Measurements from ENCODE around the gene LRIG1.

Gene LRIG1

GRCh38 chr3:66487465-66487864 is 13.4 kb downstream of the LRIG1 start:
- no peak for DNase-seq

- DNase-seq = no peak
Measured at GRCh38 chr3:66486646-66487045, 14.2 kb downstream of the LRIG1 start.

- no peak for DNase-seq
Measured at GRCh38 chr3:66486202-66486601, 14.6 kb downstream of the LRIG1 start.

- no peak for DNase-seq
Measured at GRCh38 chr3:66485291-66485968, 15.4 kb downstream of the LRIG1 start.

GRCh38 chr3:66484106-66484844 is 16.5 kb downstream of the LRIG1 start:
- DNase-seq = no peak

GRCh38 chr3:66483409-66483906 is 17.4 kb downstream of the LRIG1 start:
- DNase-seq = no peak

GRCh38 chr3:66483006-66483405 is 17.8 kb downstream of the LRIG1 start:
- DNase-seq = no peak

GRCh38 chr3:66482018-66482404 is 18.8 kb downstream of the LRIG1 start:
- no peak for DNase-seq

- DNase-seq = no peak
Measured at GRCh38 chr3:66481071-66482017, 19.5 kb downstream of the LRIG1 start.

GRCh38 chr3:66480666-66481065 is 20.2 kb downstream of the LRIG1 start:
- DNase-seq = peak; percentile 25

GRCh38 chr3:66479532-66479947 is 21.3 kb downstream of the LRIG1 start:
- DNase-seq = no peak

- no peak for DNase-seq
Measured at GRCh38 chr3:66478960-66479359, 21.9 kb downstream of the LRIG1 start.

GRCh38 chr3:66477856-66478255 is 23.0 kb downstream of the LRIG1 start:
- no peak for DNase-seq

GRCh38 chr3:66476852-66477381 is 23.9 kb downstream of the LRIG1 start:
- DNase-seq = no peak

- DNase-seq = no peak
Measured at GRCh38 chr3:66475386-66476020, 25.3 kb downstream of the LRIG1 start.

- peak; percentile 34 for DNase-seq
Measured at GRCh38 chr3:66473692-66474091, 27.1 kb downstream of the LRIG1 start.

GRCh38 chr3:66473181-66473580 is 27.6 kb downstream of the LRIG1 start:
- no peak for DNase-seq

GRCh38 chr3:66472313-66473134 is 28.3 kb downstream of the LRIG1 start:
- DNase-seq = no peak

GRCh38 chr3:66470956-66471686 is 29.7 kb downstream of the LRIG1 start:
- DNase-seq = no peak

GRCh38 chr3:66470285-66470684 is 30.5 kb downstream of the LRIG1 start:
- DNase-seq = no peak

- no peak for DNase-seq
Measured at GRCh38 chr3:66469220-66469640, 31.6 kb downstream of the LRIG1 start.

Data from activated T-cell treated with anti-CD3 and anti-CD28 coated beads for 4 hours (primary cell).